Endothelial cell of umbilical vein (primary cell): ENCODE data around the gene CTF1. TPM values are rescaled to one million over a fixed set of nuclear protein-coding genes. Genes with fewer than 3 reads are reported as not detected.
"Not testable (repeated sequence)": the region's sequence is repeated elsewhere in the genome, so short reads cannot be mapped to it uniquely, and the experiment has no call there.

Experiments
- BruUV-seq: library from RNA; stranded (reverse); fragments of 400-500 nt; replicated peaks from 2 replicates; lab custom pipeline; 2021; lab: Mats Ljungman, UMichigan
- CTCF ChIA-PET: fragments of 300-600, 350-600 bp; sonication (Branson Sonifier 250); formaldehyde crosslinking; loops from one replicate; lab custom pipeline; 2021; ENCODE audit warnings: antibody characterized with exemption, inconsistent platforms; lab: Charles Lee
- POLR2A ChIA-PET: fragments of 300-600, 350-600 bp; sonication (Branson Sonifier 250); formaldehyde crosslinking; loops from one replicate; lab custom pipeline; 2021; ENCODE audit warnings: antibody characterized with exemption, inconsistent platforms; lab: Charles Lee
- DNase-seq: peaks from one replicate; pipeline ENCODE4 v3.0.0-alpha.2; 2011; ENCODE audit warnings: low read depth, low spot score
- FAIRE-seq: peaks from 2 replicates; lab custom pipeline; 2011; peaks lifted over from hg19 to GRCh38; lab: Jason Lieb, UNC
- H2AFZ ChIP-seq: 2 replicates; pipeline ENCODE4 v1.6.0; 2012; ENCODE audit warnings: low read depth, low read length, control low read depth, inconsistent platforms
- H3K27ac ChIP-seq: 2 replicates; pipeline ENCODE4 v1.5.1; 2011; ENCODE audit warnings: low read depth, mild to moderate bottlenecking, control low read depth, low read length, moderate library complexity; ENCODE audit not compliant: insufficient read depth
- H3K27me3 ChIP-seq, 2 experiments: 2 replicates each; pipeline versions ENCODE4 v1.6.0 to v1.6.1; 2011; ENCODE audit warnings: low read length in 2 of 2, mixed read lengths in 1 of 2; ENCODE audit not compliant: control insufficient read depth in 2 of 2, insufficient read depth in 2 of 2
- H3K36me3 ChIP-seq, 2 experiments: 2 replicates in 1 of 2; 3 replicates in 1 of 2; pipeline ENCODE4 v1.5.1; 2011; ENCODE audit warnings: low read length in 2 of 2, mild to moderate bottlenecking in 1 of 2, moderate library complexity in 1 of 2; ENCODE audit not compliant: control insufficient read depth in 2 of 2, insufficient read depth in 2 of 2; ENCODE audit errors: extremely low read depth in 1 of 2
- H3K4me1 ChIP-seq: 3 replicates; pipeline ENCODE4 v1.5.1; 2011; ENCODE audit warnings: mild to moderate bottlenecking, low read length; ENCODE audit not compliant: control insufficient read depth, insufficient read depth; ENCODE audit errors: extremely low read depth
- H3K4me2 ChIP-seq: 2 replicates; pipeline ENCODE4 v1.6.1; 2011; ENCODE audit warnings: low read length, control low read depth, mixed read lengths; ENCODE audit not compliant: insufficient read depth
- H3K4me3 ChIP-seq, 3 experiments: fragments of 200-600 bp in 1 of 3; sonication (generic), shearing (Covaris generic) in 1 of 3; replicated peaks in 1 of 3; 2 replicates each; pipeline ENCODE4 v1.5.1; 2011 to 2016; ENCODE audit warnings: control low read depth in 3 of 3, low read length in 3 of 3, mild to moderate bottlenecking in 2 of 3, inconsistent platforms in 1 of 3, low read depth in 1 of 3, moderate library complexity in 1 of 3; ENCODE audit not compliant: insufficient read depth in 1 of 3
- H3K79me2 ChIP-seq: 2 replicates; pipeline ENCODE4 v1.6.0; 2012; ENCODE audit warnings: low read length, inconsistent platforms; ENCODE audit not compliant: control insufficient read depth, insufficient read depth
- H3K9ac ChIP-seq: replicated peaks from 2 replicates; pipeline ENCODE3; 2011; ENCODE audit warnings: low read length, control low read depth; ENCODE audit not compliant: insufficient read depth; ENCODE audit errors: extremely low read depth
- H3K9me1 ChIP-seq: replicated peaks from 3 replicates; pipeline ENCODE4 v1.6.0; 2011; ENCODE audit warnings: mild to moderate bottlenecking, low read length; ENCODE audit not compliant: control insufficient read depth, insufficient read depth; ENCODE audit errors: extremely low read depth
- H3K9me3 ChIP-seq: replicated peaks from 2 replicates; pipeline ENCODE4 v1.5.1; 2012; ENCODE audit warnings: low read length, inconsistent platforms; ENCODE audit not compliant: control insufficient read depth, insufficient read depth
- H4K20me1 ChIP-seq: replicated peaks from 2 replicates; pipeline ENCODE3; 2011; ENCODE audit warnings: mild to moderate bottlenecking, low read length; ENCODE audit not compliant: control insufficient read depth, insufficient read depth; ENCODE audit errors: extremely low read depth
- EZH2 ChIP-seq: IDR thresholded peaks from 2 replicates; pipeline ENCODE4 v1.6.1; 2012; ENCODE audit warnings: borderline replicate concordance, low read depth, mild to moderate bottlenecking, moderate library complexity, low read length, inconsistent platforms; ENCODE audit not compliant: severe bottlenecking
- FOS ChIP-seq: IDR thresholded peaks from 2 replicates; pipeline ENCODE4 v1.6.1; 2011; ENCODE audit warnings: mild to moderate bottlenecking, low read length, moderate library complexity, borderline replicate concordance; ENCODE audit not compliant: insufficient read depth
- GATA2 ChIP-seq: IDR thresholded peaks from 2 replicates; pipeline ENCODE4 v1.7.0; 2011; ENCODE audit warnings: low read depth, mild to moderate bottlenecking, moderate library complexity, mixed read lengths, low read length; ENCODE audit not compliant: insufficient read length, insufficient read depth
- JUN ChIP-seq: IDR thresholded peaks from 2 replicates; pipeline ENCODE4 v1.6.1; 2011; ENCODE audit warnings: borderline replicate concordance, low read depth; ENCODE audit not compliant: insufficient read length, insufficient read depth
- MAX ChIP-seq: IDR thresholded peaks from 2 replicates; pipeline ENCODE4 v1.6.1; 2011; ENCODE audit not compliant: insufficient read depth, insufficient read length
- MYC ChIP-seq: IDR thresholded peaks from one replicate; pipeline ENCODE4 v1.6.1; 2011; ENCODE audit warnings: mild to moderate bottlenecking, low read depth, low read length
- POLR2A ChIP-seq: IDR thresholded peaks from 2 replicates; pipeline ENCODE4 v1.6.1; 2012; ENCODE audit warnings: low read depth, mild to moderate bottlenecking, control low read depth, low read length
- POLR2AphosphoS5 ChIP-seq: IDR thresholded peaks from 2 replicates; pipeline ENCODE4 v1.6.1; 2012; ENCODE audit warnings: low read depth, mild to moderate bottlenecking, control low read depth, low read length, moderate library complexity; ENCODE audit not compliant: insufficient read depth
- dilution Hi-C: fragments of 300-500 bp; cut with MboI; formaldehyde crosslinking; loops from one replicate; pipeline ENCODE4 v1.15.0; 2019; ENCODE audit warnings: low sequenced_read_pairs; ENCODE audit not compliant: extremely low pct_ligation_motif_present
- intact Hi-C: fragments of 100-400 bp; cut with micrococcal nuclease; formaldehyde crosslinking; loops from one replicate; pipeline ENCODE4 v1.10.0; 2022
- polyA plus RNA-seq, 4 experiments: library from polyadenylated mRNA; depleted of rRNA in 3 of 4; stranded (reverse) in 3 of 4; unstranded in 1 of 4; fragments of >200 nt; gene quantifications; 2 replicates each; pipeline versions ENCODE4 v1.2.1 to v1.2.3, GENCODE V29; 2011 to 2012; ENCODE audit warnings: missing spikeins in 1 of 4
- total RNA-seq: library from RNA; stranded (reverse); gene quantifications from 2 replicates; pipeline ENCODE4 v1.2.3, GENCODE V29; 2021
- TF ChIP-seq, protein P1 (sequence below), 2 donors: IDR thresholded peaks; 1 replicate in 1 of 2; 2 replicates in 1 of 2; pipeline ENCODE4 v1.5.1; 2011; ENCODE audit warnings: low read length in 2 of 2, mild to moderate bottlenecking in 2 of 2, moderate library complexity in 2 of 2, control low read depth in 1 of 2, inconsistent platforms in 1 of 2, low read depth in 1 of 2; ENCODE audit not compliant: insufficient read depth in 1 of 2; ENCODE audit errors: extremely low read depth in 1 of 2

CTF1 gene
- total and polyA plus RNA-seq, 2 donors (not counting 3 experiments of a cell fraction or from before 2014, with no cell fraction given) = 1.5 to 4.7 TPM

DNA sequence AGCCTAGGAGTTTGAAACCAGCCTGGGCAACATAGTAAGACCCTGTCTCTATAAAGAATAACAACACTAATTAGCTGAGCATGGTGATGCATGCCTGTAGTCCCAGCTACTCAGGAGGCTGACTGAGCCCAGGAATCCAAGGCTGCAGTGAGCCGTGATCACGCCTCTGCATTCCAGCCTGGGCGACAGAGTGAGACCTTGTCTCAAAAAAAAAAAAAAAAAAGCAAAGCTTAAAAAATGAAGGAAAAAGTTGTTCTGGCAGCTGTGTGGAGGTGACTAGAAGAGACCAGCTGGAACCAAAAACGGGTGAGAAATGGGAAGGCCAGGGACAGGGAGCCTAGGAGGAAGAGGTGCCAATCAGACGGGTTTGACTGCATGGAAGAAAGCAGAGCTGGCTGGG lies 6.7 kb upstream of the CTF1 start:
- no peaks in the 10 kb centered on the region for H3K27me3 ChIP-seq
- no peak overlapping the region for H3K4me3 ChIP-seq
- FAIRE-seq (no peak), DNase-seq (no peak)
- ChIA-PET CTCF (interaction anchor here (1.1 to 1.7 kb wide), 2 partner anchors 12 to 45 kb away, joined by 3 to 5 read pairs; no protein-coding TSS in a partner anchor), POLR2A (interaction anchor here (0.6 kb wide), 1 partner anchor 104 kb away, joined by 3 read pairs; no protein-coding TSS in a partner anchor)
- peaks cover 2 to 12% of the 10 kb centered on the region in 2 experiments for H3K36me3 ChIP-seq
- no peak overlapping the region for H3K9ac ChIP-seq
- TF ChIP-seq MAX (no peak), FOS (no peak), JUN (no peak), POLR2AphosphoS5 (no peak), EZH2 (no peak), MYC (no peak), GATA2 (no peak), POLR2A (no peak)
- TF ChIP-seq, protein P1, sequence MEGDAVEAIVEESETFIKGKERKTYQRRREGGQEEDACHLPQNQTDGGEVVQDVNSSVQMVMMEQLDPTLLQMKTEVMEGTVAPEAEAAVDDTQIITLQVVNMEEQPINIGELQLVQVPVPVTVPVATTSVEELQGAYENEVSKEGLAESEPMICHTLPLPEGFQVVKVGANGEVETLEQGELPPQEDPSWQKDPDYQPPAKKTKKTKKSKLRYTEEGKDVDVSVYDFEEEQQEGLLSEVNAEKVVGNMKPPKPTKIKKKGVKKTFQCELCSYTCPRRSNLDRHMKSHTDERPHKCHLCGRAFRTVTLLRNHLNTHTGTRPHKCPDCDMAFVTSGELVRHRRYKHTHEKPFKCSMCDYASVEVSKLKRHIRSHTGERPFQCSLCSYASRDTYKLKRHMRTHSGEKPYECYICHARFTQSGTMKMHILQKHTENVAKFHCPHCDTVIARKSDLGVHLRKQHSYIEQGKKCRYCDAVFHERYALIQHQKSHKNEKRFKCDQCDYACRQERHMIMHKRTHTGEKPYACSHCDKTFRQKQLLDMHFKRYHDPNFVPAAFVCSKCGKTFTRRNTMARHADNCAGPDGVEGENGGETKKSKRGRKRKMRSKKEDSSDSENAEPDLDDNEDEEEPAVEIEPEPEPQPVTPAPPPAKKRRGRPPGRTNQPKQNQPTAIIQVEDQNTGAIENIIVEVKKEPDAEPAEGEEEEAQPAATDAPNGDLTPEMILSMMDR (IDR thresholded peaks at IDR 0.05; ENCODE audit: extremely low read depth in 1 of 2, insufficient read depth in 1 of 2, low read depth in 1 of 2, low read length in 2 of 2) = no peak
- H3K4me1 ChIP-seq = peaks cover 7% of the 10 kb centered on the region
- dilution Hi-C loops = no loop called here
- H3K27ac ChIP-seq = no peak overlapping the region
- H3K9me3 ChIP-seq = no peaks in the 10 kb centered on the region
- H3K79me2 ChIP-seq = peaks cover 9% of the 10 kb centered on the region
- BruUV-seq = no TSS peak
- intact Hi-C loops = no loop called here
- H2AFZ ChIP-seq = no peak overlapping the region
- no peaks in the 10 kb centered on the region for H4K20me1 ChIP-seq
- no peak overlapping the region for H3K4me2 ChIP-seq
- H3K9me1 ChIP-seq = no peaks in the 10 kb centered on the region

DNA sequence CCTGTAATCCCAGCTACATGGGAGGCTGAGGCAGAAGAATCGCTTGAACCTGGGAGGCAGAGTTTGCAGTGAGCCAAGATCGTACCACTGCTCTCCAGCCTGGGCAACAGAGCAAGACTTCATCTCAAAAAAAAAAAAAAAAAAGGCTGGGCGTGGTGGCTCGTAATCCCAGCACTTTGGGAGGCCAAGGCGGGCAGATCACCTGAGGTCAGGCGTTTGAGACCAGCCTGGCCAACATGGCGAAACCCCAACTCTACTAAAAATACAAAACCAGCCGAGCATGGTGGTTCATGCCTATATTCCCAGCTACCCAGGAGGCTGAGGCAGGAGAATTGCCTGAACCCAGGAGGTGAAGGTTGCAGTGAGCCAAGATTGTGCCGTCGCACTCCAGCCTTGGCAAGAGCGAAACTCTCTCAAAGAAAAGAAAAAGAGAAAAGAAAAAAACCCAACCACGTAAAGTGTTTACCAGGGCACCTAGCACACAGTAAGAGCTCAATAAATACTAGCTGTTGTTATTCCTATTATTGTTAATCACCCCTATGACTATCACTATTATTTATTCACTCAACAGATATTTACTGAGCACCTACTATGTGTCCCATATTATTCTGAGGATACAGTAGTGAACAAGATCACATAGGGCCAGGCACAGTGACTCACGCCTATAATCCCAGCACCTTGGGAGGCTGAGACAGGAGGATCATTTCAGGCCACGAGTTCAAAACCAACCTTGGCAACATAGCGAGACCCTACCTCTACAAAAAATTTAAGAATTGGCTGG lies 5.2 kb upstream of the CTF1 start:
- POLR2A ChIA-PET, BruUV-seq: not testable (repeated sequence)
- CTCF ChIA-PET = interaction anchor here (1.0 to 1.7 kb wide), 3 partner anchors 11 to 47 kb away, joined by 3 to 12 read pairs (median 9); no protein-coding TSS in a partner anchor

More for the DNA sequence above, 5.2 kb upstream of the CTF1 start:
- H3K27me3 ChIP-seq, H3K79me2 ChIP-seq, H3K27ac ChIP-seq, H3K4me1 ChIP-seq, H3K9me3 ChIP-seq, FAIRE-seq, H2AFZ ChIP-seq, dilution Hi-C loops, H3K9ac ChIP-seq, DNase-seq, H4K20me1 ChIP-seq, intact Hi-C loops, H3K4me2 ChIP-seq, H3K4me3 ChIP-seq, H3K9me1 ChIP-seq: not testable (repeated sequence)
- peaks cover 2 to 10% of the 10 kb centered on the region in 2 experiments for H3K36me3 ChIP-seq
